SU-DHL-6 (cell line): ENCODE results near the gene CLBA1.

Source experiments
- CTCF ChIP-seq: fragments of 200-600 bp; sonication (generic); IDR thresholded peaks from one replicate; pipeline ENCODE4 v1.5.1; 2017; ENCODE audit warnings: antibody characterized with exemption, mild to moderate bottlenecking, low read length, moderate library complexity; ENCODE audit not compliant: insufficient read depth, poor library complexity, severe bottlenecking
- EZH2phosphoT487 ChIP-seq: fragments of 200-600 bp; sonication (generic), shearing (Covaris generic); conservative IDR thresholded peaks from 2 replicates; pipeline ENCODE4 v1.6.1; 2018; ENCODE audit warnings: mild to moderate bottlenecking, antibody characterized with exemption, low read length, moderate library complexity, mixed read lengths

GRCh38 chr14:105012171-105012985 lies 26.8 kb downstream of the CLBA1 start:
- peak; percentile 39 for TF ChIP-seq CTCF
- TF ChIP-seq EZH2phosphoT487 = no peak
